HPDE6-E6E7 (cell line): ENCODE results near the gene SCAPER.
"Not testable (repeated sequence)": the region's sequence is repeated elsewhere in the genome, so short reads cannot be mapped to it uniquely, and the experiment has no call there.

ENCODE experiments used
- DNase-seq: peaks from one replicate; pipeline ENCODE4 v3.0.0; 2011; ENCODE audit warnings: missing footprints; ENCODE audit errors: extremely low spot score

The SCAPER gene

DNA sequence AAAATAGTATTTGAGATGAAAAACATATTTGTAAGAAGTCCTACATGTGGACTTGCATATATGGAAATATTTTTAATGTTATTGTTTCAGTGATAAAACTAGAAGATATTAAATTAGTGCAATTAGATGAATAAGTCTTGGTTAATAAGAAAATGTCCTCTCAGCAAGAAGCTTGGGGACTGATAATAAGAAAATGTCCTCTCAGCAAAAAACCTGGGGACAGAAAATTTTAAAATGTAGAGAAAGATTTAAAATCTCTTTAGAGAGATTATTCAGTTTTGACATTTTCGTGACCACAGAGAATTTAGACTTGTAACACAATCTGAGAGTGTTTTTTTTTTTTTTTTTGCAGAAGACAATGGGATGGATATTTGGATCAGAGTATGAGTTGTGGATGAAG lies 412.6 kb downstream of the SCAPER start:
- DNase-seq: no peak

DNA sequence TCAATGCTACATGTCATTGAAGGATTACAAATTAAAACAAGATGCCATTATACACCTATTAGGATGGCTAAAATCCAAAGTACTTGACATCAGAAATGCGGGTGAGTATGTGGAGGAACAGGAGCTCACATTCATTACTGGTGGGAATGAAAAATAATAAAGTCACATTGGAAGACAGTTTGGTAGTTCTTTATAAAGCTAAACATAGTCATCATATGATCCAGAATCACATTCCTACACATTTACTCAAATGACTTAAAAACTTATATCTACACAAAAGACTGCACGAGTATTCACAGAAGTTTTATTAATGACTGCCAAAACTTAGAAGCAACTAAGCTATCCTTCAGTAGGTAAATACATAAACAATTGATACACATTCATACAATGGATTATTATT lies 421.4 kb downstream of the SCAPER start:
- no peak for DNase-seq

DNA sequence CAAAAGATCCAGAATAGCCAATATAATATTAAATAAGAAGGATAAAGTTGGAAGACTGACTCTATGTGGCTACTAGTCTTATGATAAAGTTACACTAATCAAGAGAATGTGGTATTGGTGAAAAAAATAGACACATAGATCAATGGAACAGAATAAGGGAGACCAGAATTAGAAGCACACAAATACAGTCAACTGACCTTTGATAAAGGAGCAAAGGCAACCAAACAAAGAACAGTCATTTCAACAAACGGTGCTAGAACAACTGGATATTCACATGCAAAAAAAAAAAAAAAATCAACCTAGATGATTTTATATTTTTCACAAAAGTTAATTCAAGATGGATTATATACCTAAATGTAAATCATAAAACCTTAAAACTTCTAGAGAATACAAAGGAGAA lies 422.1 kb downstream of the SCAPER start:
- no peak for DNase-seq

DNA sequence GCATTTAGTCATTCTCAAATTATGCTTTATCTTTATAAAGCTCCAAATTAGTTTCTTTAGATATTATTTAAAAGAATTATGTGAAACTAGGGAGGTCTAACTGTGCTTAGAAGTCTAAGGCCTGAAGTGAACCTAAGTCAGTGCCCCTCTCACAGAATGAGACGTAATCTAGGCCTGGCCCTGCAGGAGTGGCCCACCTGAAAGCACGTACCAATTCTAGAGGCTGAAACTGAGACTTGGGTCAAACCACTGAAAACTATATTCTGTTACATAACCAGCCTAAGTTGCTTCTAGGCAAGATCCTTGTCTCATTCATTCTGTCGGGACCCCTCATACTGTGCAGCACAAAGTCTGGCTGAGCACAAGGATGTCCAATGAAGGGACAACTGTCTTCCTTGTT lies 424.9 kb downstream of the SCAPER start:
- DNase-seq: no peak

DNA sequence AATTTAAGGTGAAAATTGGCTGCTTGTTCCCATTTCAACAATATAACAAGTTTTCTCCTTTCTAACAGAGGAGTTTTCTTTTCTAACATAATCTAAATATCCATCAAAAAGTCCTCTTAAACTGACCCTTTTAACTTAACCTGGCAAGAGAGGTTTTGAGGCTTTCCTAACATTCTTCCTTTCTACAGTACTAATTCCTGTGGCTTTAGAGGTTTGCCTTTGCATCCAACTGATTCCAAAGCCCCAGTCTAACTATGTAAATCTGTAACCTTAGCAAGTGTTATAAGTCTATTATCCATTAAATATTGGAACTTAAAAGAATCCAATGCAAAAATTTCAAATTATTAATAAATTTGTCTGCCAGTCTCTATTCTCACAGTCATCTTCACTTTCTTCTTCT lies 434.4 kb downstream of the SCAPER start:
- DNase-seq: no peak

DNA sequence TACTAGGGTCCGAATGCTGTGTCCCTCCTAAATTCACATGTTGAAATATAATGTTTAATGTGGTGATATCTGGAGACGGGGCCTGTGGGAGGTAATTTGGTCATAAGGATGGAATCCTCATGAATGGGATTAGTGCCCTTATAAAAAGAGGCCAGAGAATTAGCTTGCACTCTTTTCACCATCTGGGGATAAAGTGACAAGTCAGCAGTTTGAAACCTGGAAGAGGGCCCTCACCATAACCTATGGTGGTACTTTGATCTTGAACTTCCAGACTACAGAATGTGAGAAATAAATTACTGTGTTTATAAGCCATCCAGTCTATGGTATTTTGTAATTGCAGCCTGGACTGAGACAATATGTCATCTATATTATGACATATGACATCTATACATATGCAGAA lies 436.4 kb downstream of the SCAPER start:
- DNase-seq: no peak

DNA sequence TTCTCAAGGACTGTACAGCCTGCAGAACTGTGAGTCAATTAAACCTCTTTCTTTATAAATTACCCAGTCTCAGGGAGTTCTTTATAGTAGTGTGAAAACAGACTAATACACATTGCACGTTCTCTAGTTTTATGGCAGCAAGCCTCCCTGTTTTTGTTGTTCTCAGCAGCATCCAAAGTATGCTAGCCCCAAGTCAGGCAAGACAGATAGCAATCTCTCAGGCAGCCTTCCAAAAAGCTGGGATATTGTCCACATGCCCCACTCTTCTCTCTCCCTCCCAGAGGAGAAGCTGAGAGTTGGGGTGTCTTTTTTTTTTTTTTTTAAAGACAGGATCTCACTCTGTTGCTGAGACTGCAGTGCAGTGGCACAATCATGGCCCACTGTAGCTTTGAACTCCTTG lies 438.0 kb downstream of the SCAPER start:
- DNase-seq: no peak

DNA sequence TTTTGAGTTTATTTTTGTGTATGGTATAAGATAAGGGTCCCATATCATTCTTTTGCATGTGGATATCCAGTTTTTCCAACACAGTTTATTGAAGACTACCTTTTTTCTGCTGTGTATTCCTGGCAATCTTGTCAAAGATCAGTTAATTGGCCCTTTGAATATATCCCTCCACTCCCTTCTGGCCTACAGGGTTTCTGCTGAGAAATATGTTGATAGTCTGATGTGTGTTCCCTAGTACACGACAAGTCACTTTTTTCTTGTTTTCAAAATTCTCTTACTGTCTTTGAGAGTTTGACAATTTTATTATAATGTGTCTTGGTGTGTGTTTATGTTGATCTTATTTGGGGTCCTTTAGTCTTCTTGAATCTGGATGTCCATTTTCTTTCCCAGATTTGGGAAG lies 439.4 kb downstream of the SCAPER start:
- no peak for DNase-seq

DNA sequence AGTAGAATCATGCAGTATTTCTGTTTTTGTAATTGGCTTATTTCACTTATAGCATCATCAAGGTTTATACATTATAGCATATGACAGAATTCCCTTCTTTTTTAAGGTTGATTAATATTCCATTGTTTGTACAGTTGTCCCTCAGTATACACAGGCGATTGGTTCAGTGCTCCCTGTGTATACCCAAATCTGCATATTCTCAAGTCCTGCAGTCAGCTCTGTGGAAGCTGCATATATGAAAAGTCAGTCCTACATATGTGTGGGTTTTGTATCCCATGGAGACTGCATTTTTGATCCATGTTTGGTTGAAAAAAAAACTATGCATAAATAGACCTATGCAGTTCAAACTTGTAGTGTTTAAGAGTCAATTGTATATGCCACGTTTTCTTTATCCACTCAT lies 440.9 kb downstream of the SCAPER start:
- DNase-seq: no peak

DNA sequence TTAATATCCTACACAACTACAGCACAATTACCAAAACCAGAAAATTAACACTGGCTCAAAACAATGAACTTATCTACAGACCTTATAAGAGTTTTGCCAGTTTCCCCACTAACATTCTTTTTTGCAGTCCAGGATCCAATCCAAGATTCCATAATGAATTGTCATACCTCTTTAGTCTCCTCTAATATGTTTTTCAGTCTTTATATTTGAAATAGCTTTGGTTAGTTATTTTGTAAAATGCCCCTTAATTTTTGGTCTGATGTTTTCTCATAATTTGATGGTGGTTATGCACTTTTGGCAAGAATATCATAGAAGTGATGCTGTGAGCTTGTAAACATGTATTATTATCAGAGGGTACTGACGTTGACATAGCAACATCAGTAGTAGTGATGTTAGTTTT lies 444.3 kb downstream of the SCAPER start:
- DNase-seq: no peak

DNA sequence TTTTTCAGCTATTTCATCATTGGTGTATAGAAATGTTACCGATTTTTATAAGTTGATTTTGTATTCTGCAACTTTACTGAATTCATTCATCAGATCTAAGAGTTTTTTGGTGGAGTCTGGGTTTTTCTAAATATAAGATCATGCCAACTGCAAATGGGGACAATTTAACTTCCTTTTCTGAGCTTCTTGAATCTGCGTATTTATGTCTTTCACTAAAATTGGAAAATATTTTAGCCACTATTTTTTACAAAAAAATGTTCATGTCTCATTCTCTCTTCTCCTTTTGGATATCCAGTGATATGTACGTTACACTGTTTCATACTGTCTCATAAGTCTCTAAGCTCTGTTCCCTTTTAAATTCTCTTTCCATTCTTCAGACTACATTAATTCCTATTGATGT lies 444.8 kb downstream of the SCAPER start:
- DNase-seq: no peak

DNA sequence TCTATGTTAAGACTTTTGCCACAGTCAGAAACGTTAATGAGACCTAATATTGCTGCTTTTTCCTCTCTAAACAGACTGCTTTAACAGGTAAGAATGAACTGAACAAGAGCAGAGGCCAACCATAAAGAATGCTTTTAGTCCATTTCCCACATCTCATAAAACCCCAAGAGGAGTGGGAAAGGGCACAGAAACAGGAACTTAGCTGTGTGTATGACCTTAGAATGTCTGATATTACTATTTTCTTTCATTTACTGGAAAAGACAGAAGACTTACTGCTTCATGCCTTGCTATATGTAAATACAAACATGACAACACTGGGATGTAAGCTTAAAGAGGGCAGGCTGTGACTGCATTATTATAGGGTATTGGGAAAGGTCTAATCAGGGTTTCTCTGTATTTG lies 453.6 kb downstream of the SCAPER start:
- DNase-seq: no peak

DNA sequence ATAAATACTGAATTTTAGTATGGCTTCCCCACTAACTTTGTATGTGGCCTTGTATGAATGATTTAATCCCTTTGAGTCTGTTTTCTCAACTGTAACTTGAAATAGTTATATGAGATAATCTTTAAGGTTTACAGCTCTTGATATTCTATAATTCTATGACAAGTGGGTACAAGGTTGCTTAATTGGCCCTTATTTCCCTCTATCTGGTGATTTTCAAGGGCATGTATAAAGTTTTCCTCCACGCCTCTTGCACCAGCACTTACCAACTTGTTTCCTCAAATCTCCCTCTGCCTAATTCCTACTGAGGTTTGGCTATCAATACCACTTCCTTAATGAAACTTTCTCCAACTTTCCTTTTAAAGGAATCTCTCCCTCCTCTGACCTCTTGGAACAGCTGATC lies 455.7 kb downstream of the SCAPER start:
- no peak for DNase-seq

DNA sequence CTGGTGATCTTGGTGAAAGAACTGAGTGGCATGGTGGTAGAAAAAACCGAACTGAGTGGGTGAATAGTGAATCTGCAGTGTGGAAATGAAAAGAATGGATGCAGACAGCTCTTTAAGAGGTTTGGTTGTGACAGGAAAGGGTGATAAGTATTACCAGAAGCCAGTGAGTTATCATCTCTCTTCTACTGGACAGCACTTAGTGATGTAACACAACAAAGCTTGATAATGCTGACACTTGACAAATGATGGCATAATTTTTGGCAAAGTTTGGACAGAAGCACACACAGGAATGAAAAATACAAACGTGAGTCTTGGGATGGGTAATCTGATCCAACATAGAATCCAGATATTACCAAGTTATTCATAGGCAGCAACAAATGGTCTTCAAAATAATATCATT lies 456.4 kb downstream of the SCAPER start:
- no peak for DNase-seq

DNA sequence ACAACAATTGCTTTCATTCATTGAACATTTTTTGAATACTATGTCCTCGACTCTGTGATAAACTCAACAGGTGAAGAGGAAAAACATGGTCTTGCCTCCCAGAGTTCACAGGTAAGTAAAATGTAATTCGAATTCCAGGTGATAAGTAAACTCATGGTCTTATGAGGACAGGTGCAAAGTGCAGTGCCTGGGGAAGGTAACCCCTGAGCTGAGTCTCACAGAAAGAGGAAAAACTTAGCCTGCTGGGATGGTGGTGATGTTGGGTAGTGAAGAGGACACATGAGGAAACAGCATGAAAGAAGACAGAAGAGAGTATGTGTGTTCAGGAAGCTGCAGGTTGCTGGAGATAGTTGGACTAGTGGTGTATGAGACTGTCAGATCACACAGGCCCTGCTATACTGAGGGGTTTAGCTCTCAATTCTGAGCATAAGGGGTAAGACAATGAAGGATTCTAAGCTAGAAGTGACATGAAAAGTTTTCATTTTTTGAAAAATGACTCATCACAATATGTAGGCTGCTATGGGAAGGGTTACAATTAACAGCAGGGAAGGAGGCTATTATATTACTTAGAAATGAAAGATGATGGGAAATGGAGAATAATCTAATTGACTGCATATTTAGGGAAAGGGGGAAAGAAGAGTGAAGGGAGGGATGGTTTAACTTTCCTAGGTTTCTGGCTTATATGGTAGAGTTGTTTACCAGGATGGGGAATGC lies 457.3 kb downstream of the SCAPER start:
- no peak for DNase-seq

DNA sequence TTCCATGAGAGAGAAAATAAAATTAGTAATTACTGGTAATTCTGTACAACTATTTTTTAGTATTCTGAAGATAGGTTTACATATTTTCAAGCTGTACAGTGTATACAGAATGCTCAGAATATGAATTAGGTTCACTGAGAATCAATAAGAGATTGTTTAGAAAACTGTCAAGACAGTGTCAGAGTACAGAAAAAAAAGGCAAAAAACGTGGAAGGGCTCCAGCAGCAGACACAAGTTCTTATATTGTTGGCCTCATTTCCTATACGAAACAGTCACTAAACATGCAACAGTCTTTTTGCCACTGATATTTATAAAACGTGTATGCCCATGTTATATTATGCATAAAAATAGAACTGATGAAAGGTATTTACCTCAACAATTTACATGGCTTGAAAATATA lies 464.7 kb downstream of the SCAPER start:
- no peak for DNase-seq

DNA sequence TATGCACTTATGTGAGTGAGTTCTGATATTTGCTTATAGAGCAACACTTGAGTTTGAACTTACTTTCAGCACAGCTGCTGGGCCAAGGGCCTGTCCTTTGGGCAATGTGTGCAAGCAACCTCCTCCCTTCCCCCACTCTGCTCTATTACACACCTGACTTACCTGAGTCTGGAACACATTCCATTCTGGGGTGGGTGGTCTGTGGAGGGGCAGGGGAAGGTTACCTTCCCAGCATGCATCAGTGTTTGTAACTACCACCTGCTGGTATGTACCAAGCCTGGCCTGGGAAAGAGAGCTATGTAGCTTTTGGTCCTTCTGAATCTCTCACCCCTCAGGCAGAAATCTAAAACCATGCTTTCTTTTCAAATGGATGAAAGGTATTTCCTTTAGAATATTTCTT lies 465.6 kb downstream of the SCAPER start:
- no peak for DNase-seq

DNA sequence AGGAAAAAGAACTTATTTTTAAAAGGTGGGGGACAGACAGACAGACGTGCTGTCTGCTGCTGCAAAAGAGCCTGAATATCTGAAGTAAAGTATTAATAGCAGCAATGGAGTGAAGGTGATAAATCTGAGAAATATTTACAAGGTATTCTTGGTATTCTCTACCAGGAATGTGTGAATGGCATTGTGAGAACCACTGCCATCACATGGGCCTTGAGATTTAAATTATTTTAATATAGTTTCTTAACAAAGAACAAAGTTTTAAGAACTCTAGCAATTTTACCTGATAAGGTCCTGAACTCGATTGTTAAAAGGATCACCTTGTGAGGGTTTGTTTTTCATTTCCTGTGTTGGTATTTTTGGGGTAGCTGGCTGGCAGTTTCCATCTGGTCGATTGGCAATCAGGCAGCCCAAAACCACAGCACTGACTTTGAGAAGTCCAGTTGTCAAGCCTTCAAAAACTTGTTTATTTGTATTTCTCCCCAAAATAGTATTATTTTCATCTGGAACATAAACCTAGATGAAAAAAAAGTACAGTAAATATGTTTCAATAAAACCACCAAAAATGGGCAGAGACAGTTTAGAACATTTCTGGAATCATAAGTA lies 471.2 kb downstream of the SCAPER start:
- no peak for DNase-seq

DNA sequence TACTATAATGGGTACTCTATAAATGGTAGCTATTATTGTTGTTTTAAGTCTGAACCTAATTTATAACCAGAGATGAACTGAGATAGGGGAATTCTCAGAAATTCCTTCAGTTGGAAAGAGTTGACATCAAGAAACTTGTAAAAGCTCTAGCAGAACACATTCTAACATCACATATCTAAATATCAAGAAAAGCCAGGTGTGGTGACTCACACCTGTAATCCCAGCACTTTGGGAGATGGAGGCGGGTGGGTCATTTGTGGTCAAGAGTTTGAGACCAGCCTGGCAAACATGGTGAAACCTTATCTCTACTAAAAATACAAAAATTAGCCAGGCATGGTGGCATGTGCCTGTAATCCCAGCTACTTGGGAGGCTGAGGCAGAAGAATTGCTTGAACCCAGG lies 472.1 kb downstream of the SCAPER start:
- DNase-seq: not testable (repeated sequence)

DNA sequence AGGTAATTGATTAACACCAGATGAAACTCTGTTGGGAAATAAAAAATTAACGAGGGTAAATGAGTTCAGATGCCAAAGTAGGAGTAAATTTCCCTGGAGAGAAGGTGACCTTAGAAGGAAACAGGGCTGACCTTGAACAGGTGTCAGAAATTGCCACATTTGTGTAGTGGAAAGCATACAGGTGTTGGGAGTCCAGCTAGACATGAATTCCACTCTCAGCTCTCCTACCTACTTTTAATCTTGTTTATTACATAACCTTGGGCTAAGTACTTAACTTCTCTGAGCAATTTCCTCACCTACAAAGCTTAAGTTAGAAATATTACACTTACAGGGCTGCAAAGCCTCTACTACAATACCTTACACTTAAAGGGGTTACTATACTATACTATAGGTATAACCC lies 472.5 kb downstream of the SCAPER start:
- DNase-seq: no peak

DNA sequence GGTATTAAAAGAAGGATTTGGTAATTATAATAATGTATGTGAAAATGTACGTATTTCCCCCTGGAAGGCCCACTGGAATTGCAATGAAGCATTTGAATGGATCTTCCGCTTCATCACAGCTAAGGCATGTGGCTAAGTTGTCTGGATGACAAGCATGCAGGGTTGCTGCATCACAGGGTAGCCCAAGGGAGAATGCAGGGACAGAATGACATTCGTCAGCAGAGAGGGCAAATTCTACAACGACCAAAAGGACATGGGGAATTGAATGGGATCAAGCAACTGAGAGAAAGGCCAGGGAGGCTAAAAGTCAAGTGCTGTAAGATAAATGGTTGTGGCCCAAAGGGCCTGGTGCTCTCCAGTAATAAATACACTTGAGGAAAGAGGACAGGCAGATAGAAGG lies 473.2 kb downstream of the SCAPER start:
- DNase-seq: no peak

DNA sequence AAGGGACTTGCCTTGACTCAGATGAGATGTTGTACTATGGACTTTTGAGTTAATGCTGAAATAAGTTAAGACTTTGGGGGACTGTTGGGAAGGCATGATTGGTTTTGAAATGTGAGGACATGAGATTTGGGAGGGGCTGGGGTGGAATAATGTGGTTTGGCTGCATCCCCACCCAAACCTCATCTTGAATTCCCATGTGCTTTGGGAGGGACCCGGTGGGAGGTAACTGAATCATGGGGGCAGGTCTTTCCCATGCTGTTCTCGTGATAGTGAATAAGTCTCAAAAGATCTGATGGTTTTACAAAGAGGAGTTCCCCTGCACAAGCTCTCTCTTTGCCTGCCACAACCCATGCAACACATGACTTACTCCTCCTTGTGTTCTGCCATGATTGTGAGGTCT lies 474.4 kb downstream of the SCAPER start:
- DNase-seq: not testable (repeated sequence)

DNA sequence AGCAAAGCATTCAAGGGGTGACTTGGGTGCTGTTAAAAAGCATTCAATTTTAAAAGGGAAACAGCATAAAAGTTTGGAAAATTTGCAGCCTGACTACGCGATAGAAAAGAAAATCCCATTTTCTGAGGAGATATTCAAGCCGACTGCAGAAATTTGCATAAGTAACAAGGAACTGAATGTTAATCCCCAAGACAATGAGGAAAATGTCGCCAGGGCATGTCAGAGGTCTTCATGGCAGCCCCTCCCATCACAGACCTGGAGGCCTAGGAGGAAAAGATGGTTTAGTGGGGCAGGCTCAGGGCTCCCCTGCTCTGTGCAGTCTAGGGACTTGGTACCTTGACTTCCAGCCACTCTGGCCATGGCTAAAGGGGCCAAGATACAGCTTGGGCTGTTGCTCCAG lies 475.5 kb downstream of the SCAPER start:
- DNase-seq: no peak

DNA sequence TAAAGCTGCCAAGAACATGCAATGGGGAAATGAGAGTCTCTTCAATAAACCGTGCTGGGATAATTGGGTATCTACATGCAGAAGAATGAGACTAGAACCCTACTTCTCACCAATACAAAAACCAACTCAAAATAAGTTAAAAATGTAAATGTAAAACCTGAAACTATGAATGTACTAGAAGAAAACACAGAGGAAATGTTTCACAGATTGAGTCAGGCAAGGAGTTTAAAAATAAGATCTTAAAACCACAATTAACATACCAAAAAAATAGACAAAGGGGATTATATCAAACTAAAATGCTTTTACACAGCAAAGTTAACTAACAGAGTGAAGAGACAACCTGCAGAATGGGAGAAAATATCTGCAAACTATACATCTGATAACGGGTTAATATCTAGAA lies 478.2 kb downstream of the SCAPER start:
- DNase-seq: no peak
